ENCODE data around the gene CFAP65. TPM values are rescaled to one million over a fixed set of nuclear protein-coding genes. Genes with fewer than 3 reads are reported as not detected.

The CFAP65 gene
- total RNA-seq, 1 donor from 2014 or later: not detected

DNA sequence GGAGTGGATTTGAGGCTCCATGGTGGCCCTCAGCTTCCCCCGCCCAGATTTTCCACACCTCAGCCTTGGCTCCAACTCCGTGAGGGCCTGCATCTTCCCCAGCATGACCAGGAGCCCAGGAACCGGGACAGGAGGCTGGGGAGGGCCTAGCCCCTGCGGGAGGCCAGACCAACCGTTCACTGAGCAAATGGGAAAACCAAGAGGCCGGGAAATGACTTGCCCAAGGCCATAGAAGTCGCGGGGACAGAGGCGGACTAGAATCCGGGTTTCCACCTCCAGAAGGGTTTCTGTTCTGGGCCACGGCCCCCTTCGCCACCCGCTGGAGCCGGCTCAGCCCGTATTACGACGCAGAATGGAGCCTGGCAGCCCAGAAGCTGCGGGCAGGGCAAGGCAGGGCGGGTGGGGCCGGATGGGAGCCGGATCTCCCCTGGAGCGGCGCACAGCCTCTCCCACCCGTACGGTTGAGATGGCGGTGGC, 40.2 kb downstream of the CFAP65 start:
- no peak overlapping the region for H3K27ac Mint-ChIP-seq (ENCODE audit: unreplicated experiment)
- TF ChIP-seq, protein P1, sequence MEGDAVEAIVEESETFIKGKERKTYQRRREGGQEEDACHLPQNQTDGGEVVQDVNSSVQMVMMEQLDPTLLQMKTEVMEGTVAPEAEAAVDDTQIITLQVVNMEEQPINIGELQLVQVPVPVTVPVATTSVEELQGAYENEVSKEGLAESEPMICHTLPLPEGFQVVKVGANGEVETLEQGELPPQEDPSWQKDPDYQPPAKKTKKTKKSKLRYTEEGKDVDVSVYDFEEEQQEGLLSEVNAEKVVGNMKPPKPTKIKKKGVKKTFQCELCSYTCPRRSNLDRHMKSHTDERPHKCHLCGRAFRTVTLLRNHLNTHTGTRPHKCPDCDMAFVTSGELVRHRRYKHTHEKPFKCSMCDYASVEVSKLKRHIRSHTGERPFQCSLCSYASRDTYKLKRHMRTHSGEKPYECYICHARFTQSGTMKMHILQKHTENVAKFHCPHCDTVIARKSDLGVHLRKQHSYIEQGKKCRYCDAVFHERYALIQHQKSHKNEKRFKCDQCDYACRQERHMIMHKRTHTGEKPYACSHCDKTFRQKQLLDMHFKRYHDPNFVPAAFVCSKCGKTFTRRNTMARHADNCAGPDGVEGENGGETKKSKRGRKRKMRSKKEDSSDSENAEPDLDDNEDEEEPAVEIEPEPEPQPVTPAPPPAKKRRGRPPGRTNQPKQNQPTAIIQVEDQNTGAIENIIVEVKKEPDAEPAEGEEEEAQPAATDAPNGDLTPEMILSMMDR (IDR thresholded peaks at IDR 0.05): no peak
- no peaks in the 10 kb centered on the region for H3K9me3 Mint-ChIP-seq (ENCODE audit: unreplicated experiment)
- no peak for DNase-seq (ENCODE audit: extremely low spot score, unreplicated experiment)
- H3K4me3 Mint-ChIP-seq (ENCODE audit: unreplicated experiment): no peak overlapping the region
- H3K27me3 Mint-ChIP-seq (ENCODE audit: unreplicated experiment): peaks cover 60% of the 10 kb centered on the region
- H3K36me3 Mint-ChIP-seq (ENCODE audit: unreplicated experiment): no peaks in the 10 kb centered on the region
- H3K4me1 Mint-ChIP-seq (ENCODE audit: unreplicated experiment): peaks cover 8% of the 10 kb centered on the region

DNA sequence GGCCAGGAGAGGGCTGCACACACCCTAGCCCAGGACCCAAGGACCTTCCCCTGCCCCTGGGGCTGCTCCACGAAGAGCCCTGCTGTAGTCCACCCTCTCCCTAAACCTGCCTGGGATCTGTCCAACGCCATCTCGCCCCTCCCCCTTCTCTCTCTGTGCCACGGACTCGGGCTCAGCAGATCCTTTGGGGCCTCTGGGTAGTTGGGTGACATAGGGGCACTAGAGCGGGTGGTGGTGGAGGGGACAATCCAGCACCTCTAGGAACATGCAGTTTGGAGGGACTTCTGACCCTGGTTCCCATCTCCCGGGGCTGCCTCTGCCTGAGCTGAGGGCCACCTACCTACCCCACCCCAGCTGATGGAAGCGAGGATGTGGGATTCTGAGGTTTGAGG, 40.8 kb downstream of the CFAP65 start:
- TF ChIP-seq, protein P1 (IDR thresholded peaks at IDR 0.05): no peak
- peaks cover 8% of the 10 kb centered on the region for H3K4me1 Mint-ChIP-seq (ENCODE audit: unreplicated experiment)
- H3K36me3 Mint-ChIP-seq (ENCODE audit: unreplicated experiment): no peaks in the 10 kb centered on the region
- H3K4me3 Mint-ChIP-seq (ENCODE audit: unreplicated experiment): no peak overlapping the region
- peaks cover 63% of the 10 kb centered on the region for H3K27me3 Mint-ChIP-seq (ENCODE audit: unreplicated experiment)
- no peak for DNase-seq (ENCODE audit: extremely low spot score, unreplicated experiment)
- H3K27ac Mint-ChIP-seq (ENCODE audit: unreplicated experiment): no peak overlapping the region
- H3K9me3 Mint-ChIP-seq (ENCODE audit: unreplicated experiment): no peaks in the 10 kb centered on the region

DNA sequence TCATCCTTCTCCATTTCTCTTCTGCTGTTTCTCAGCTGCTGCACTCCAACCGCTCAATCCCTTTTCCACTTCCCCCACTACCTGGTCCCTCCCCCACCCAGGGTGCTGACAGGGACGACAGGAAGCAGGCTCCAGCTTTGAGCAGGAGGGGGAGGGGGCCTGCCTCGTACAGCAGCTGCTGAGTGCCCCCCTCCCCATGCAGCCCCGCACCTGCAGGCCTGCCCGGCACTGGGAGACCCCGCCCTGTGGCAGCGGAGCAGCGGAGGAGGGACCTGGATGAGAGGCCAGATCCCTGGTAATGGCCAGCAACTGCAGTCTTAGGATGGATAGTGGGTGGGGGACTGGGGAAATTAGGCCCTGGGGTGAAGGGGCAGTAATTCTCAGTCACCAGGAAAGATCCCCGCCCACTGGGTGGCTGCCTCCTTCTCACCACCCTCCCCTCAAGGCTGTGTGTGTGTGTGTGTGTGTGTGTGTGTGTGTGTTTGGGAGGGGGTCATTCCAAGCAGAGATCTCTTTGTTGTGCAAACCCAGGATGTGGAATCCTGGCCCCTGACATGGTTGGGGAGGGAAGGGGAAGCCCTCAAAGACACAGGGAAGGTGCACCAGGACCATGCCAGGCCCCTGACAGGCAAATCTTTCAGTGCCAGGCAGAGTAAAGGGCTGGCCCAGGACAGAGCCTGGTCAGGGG, 41.3 kb downstream of the CFAP65 start:
- no peak for DNase-seq (ENCODE audit: extremely low spot score, unreplicated experiment)
- H3K36me3 Mint-ChIP-seq (ENCODE audit: unreplicated experiment): no peaks in the 10 kb centered on the region
- no peak overlapping the region for H3K27ac Mint-ChIP-seq (ENCODE audit: unreplicated experiment)
- H3K9me3 Mint-ChIP-seq (ENCODE audit: unreplicated experiment): no peaks in the 10 kb centered on the region
- H3K27me3 Mint-ChIP-seq (ENCODE audit: unreplicated experiment): peaks cover 63% of the 10 kb centered on the region
- TF ChIP-seq, protein P1 (IDR thresholded peaks at IDR 0.05): no peak
- no peak overlapping the region for H3K4me3 Mint-ChIP-seq (ENCODE audit: unreplicated experiment)
- H3K4me1 Mint-ChIP-seq (ENCODE audit: unreplicated experiment): peaks cover 8% of the 10 kb centered on the region

DNA sequence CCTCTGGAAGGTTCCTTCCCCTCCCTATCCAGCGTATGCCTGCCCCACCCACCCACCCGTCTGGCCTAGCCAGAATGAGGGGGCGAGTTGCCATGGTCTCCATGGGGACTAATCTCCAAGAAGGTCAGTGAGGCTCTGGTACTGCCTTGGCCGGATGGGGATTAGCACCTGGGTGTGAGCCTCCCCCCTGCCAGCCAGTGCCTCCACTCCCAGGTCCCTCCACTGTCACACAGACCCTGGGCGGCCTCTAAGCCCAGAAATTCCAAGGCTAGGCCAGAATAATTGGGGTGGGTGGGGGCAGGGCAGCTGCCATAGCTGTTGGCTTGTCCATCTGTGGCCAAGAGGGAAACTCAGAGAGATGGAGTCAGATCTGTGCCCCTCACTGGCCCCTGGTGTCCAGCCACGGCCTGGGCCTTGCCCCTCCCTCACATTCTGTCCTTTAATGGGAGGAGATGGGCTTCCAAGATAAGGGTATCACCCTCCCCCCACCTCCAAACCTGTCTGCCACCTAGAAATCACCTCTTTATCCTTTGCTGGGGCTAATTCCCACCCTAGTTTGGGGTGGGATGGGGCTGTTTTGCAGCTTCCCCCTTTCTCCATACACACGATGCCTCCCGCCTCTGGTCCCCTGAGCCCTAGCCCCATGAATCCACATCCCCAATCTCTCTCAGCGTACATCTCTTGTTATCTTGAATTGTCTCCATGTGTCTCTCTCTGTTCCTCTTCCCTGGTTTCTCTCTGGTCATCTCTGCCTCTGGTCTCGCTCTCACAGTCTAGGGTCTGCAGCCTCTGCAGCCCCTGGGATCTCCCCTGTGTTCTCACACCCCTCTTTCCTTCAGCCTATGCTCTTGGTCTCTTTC, 42.1 kb downstream of the CFAP65 start:
- Mint-ChIP-seq H3K4me3 (ENCODE audit: unreplicated experiment) (no peak overlapping the region), H3K4me1 (ENCODE audit: unreplicated experiment) (peaks cover 8% of the 10 kb centered on the region), H3K36me3 (ENCODE audit: unreplicated experiment) (no peaks in the 10 kb centered on the region), H3K27ac (ENCODE audit: unreplicated experiment) (no peak overlapping the region), H3K27me3 (ENCODE audit: unreplicated experiment) (peaks cover 62% of the 10 kb centered on the region), H3K9me3 (ENCODE audit: unreplicated experiment) (no peaks in the 10 kb centered on the region)
- TF ChIP-seq, protein P1 (IDR thresholded peaks at IDR 0.05): no peak
- no peak for DNase-seq (ENCODE audit: extremely low spot score, unreplicated experiment)

DNA sequence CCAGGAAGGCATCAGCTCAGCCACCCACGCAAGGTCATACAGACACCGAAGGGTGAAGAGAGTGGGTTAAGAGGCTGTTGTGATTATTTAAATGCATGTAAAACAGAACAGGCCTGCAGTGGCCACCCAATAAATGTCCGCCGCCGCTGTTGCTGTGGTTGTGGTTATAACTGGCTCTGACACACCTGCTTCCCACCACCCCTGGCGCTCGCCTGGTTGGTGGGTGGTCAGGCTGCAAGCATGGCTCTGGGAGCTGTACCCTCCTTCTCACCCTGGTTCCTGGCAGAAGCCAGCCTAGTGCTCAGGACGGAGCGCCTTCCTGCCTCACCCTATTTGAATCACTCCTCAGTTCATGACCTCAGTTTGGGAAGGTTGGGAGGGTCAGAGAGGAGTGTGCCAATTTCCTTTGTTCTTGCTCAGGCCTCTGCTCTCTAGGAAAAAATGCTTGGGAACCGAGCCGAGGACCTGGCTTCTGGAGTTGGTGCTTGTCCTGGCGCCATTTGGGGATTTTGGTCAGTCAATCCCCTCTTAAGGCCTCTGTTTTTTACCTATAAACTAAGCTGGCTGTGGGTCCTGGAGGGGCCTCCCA, 42.8 kb downstream of the CFAP65 start:
- peaks cover 16% of the 10 kb centered on the region for H3K4me1 Mint-ChIP-seq (ENCODE audit: unreplicated experiment)
- no peaks in the 10 kb centered on the region for H3K36me3 Mint-ChIP-seq (ENCODE audit: unreplicated experiment)
- no peaks in the 10 kb centered on the region for H3K9me3 Mint-ChIP-seq (ENCODE audit: unreplicated experiment)
- no peak for DNase-seq (ENCODE audit: extremely low spot score, unreplicated experiment)
- TF ChIP-seq, protein P1 (IDR thresholded peaks at IDR 0.05): no peak
- H3K4me3 Mint-ChIP-seq (ENCODE audit: unreplicated experiment): no peak overlapping the region
- no peak overlapping the region for H3K27ac Mint-ChIP-seq (ENCODE audit: unreplicated experiment)
- H3K27me3 Mint-ChIP-seq (ENCODE audit: unreplicated experiment): peaks cover 62% of the 10 kb centered on the region
